Measurements from ENCODE around the gene IRAK2.

DNA sequence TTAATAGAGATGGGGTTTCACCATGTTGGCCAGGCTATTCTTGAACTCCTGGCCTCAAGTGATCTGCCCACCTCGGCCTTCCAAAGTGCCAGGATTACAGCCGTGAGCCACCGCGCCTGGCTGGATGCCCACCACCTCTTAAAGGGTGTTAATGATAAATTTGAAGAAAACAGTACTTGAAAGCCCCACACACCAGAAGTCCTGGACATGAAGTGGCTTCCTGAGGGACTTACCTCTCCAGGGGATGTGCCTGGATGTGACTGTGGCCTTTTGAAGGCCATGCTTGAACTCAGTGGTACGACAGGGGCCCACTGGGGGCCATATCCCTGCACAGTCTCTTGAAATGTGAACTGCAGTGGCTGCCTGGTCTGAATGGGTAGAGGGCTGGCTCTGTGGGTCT, 18.2 kb downstream of the IRAK2 start:
- TF ChIP-seq ZFP3 (CRISPR knock-in tag; IDR thresholded peaks at IDR 0.05) (no peak), ARNTL (CRISPR knock-in tag; IDR thresholded peaks at IDR 0.05; ENCODE audit: borderline replicate concordance, low read depth) (no peak)

All from SK-N-SH treated with all-trans-retinoic acid at 6 μM for 48 hours (cell line).